CD4-positive, alpha-beta T cell treated with Interleukin-17A for 1 hour (primary cell): ENCODE data around the gene DPEP3.
A peak's percentile ranks its signal among the peaks of the same experiment; 100 is the strongest.
"Not testable (repeated sequence)": the region's sequence is repeated elsewhere in the genome, so short reads cannot be mapped to it uniquely, and the experiment has no call there.

Experiments used
- DNase-seq: peaks from one replicate; pipeline ENCODE4 v3.0.0-alpha.2; 2020

Gene DPEP3

GRCh38 chr16:67943619-67944504 is 36.4 kb downstream of the DPEP3 start, which contains the start of gene LCAT:
Gene LCAT, minus strand, starts transcription at chr16:67944120. Its CDS starts 19 bp downstream, at chr16:67944101.
- no peak for DNase-seq

- DNase-seq = no peak
Measured at GRCh38 chr16:67943256-67943618, 37.1 kb downstream of the DPEP3 start.

GRCh38 chr16:67942510-67943255 is 37.6 kb downstream of the DPEP3 start:
- no peak for DNase-seq

- peak; percentile 44 for DNase-seq
Measured at GRCh38 chr16:67942200-67942509, 38.1 kb downstream of the DPEP3 start.

- DNase-seq = no peak
Measured at GRCh38 chr16:67941469-67942199, 38.7 kb downstream of the DPEP3 start.

- no peak for DNase-seq
Measured at GRCh38 chr16:67940446-67941089, 39.7 kb downstream of the DPEP3 start.

GRCh38 chr16:67939507-67940445 is 40.5 kb downstream of the DPEP3 start:
- DNase-seq = peak; percentile 32

- DNase-seq = not testable (repeated sequence)
Measured at GRCh38 chr16:67937713-67938112, 42.6 kb downstream of the DPEP3 start.

- DNase-seq = peak; percentile 87
Measured at GRCh38 chr16:67936880-67937605, 43.3 kb downstream of the DPEP3 start.

GRCh38 chr16:67936124-67936879 is 44.0 kb downstream of the DPEP3 start, which contains the start of gene PSMB10:
Gene PSMB10, minus strand, starts transcription at chr16:67936850. Its CDS starts 101 bp downstream, at chr16:67936749.
- DNase-seq = no peak

- peak; percentile 97 for DNase-seq
Measured at GRCh38 chr16:67935402-67936123, 44.7 kb downstream of the DPEP3 start.

- DNase-seq = no peak
Measured at GRCh38 chr16:67935101-67935401, 45.2 kb downstream of the DPEP3 start.

- DNase-seq = no peak
Measured at GRCh38 chr16:67934306-67935100, 45.8 kb downstream of the DPEP3 start.

GRCh38 chr16:67933805-67934204 is 46.5 kb downstream of the DPEP3 start:
- DNase-seq = no peak

- DNase-seq = no peak
Measured at GRCh38 chr16:67932462-67932840, 47.8 kb downstream of the DPEP3 start.

GRCh38 chr16:67931712-67932461 is 48.4 kb downstream of the DPEP3 start, which contains the start of gene CTRL:
Gene CTRL, minus strand, starts transcription at chr16:67931862. Its CDS starts 10 bp downstream, at chr16:67931852.
- no peak for DNase-seq

- no peak for DNase-seq
Measured at GRCh38 chr16:67930678-67931211, 49.6 kb downstream of the DPEP3 start.

- no peak for DNase-seq
Measured at GRCh38 chr16:67930191-67930590, 50.1 kb downstream of the DPEP3 start.
